Type B pancreatic cell (in vitro differentiated cells): ENCODE data around the gene GRIK1. TPM values are rescaled to one million over a fixed set of nuclear protein-coding genes. Genes with fewer than 3 reads are reported as not detected.

Experiments
- DNase-seq: peaks from one replicate; pipeline ENCODE4 v3.0.0; 2021; ENCODE audit warnings: mixed read lengths; ENCODE audit not compliant: unreplicated experiment; ENCODE audit errors: extremely low spot score
- H3K27ac Mint-ChIP-seq: 2 replicates; pipeline ENCODE4 v1.8.0; 2021; ENCODE audit warnings: mild to moderate bottlenecking, mixed read lengths
- H3K27me3 Mint-ChIP-seq: 2 replicates; pipeline ENCODE4 v1.8.0; 2021; ENCODE audit warnings: mixed read lengths
- H3K36me3 Mint-ChIP-seq: 2 replicates; pipeline ENCODE4 v1.8.0; 2021; ENCODE audit warnings: mixed read lengths
- H3K4me1 Mint-ChIP-seq: one replicate; pipeline ENCODE4 v1.8.0; 2021; ENCODE audit warnings: mixed read lengths; ENCODE audit not compliant: unreplicated experiment
- H3K4me3 Mint-ChIP-seq: 2 replicates; pipeline ENCODE4 v1.8.0; 2021; ENCODE audit warnings: mild to moderate bottlenecking, mixed read lengths
- H3K9me3 Mint-ChIP-seq: 2 replicates; pipeline ENCODE4 v1.8.0; 2021; ENCODE audit warnings: mixed read lengths
- total RNA-seq: library from RNA; stranded (reverse); gene quantifications from 2 replicates; pipeline ENCODE4 v1.2.1, GENCODE V29; 2021; ENCODE audit warnings: low replicate concordance
- TF ChIP-seq, protein P1 (sequence below): fragments of 200-600 bp; sonication (generic); conservative IDR thresholded peaks from 2 replicates; pipeline ENCODE4 v1.5.0; 2021; ENCODE audit warnings: antibody characterized with exemption, mild to moderate bottlenecking

The GRIK1 gene
- total RNA-seq, 1 donor from 2014 or later: 6.1 TPM

DNA sequence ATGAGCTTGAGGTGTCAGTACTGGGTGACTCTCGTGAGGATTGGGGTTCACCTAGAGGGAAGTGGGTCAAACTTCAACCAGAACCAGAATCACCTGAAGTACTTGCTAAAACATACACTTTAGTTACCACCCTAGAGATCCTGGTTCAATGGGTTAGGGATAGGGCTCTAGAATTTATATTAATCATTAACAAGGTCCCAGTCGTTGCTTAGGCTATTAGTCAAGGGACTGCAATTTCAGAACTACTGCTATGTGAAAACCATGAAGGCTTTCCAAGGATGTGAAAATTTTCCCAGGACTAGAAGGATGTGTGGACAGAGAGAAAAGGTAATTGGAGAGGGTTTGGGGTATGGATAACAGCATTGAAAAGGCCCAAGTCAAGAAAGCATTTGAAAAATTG is 162.6 kb downstream of the GRIK1 start:
- TF ChIP-seq, protein P1, sequence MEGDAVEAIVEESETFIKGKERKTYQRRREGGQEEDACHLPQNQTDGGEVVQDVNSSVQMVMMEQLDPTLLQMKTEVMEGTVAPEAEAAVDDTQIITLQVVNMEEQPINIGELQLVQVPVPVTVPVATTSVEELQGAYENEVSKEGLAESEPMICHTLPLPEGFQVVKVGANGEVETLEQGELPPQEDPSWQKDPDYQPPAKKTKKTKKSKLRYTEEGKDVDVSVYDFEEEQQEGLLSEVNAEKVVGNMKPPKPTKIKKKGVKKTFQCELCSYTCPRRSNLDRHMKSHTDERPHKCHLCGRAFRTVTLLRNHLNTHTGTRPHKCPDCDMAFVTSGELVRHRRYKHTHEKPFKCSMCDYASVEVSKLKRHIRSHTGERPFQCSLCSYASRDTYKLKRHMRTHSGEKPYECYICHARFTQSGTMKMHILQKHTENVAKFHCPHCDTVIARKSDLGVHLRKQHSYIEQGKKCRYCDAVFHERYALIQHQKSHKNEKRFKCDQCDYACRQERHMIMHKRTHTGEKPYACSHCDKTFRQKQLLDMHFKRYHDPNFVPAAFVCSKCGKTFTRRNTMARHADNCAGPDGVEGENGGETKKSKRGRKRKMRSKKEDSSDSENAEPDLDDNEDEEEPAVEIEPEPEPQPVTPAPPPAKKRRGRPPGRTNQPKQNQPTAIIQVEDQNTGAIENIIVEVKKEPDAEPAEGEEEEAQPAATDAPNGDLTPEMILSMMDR: no peak
- Mint-ChIP-seq H3K27ac (no peak overlapping the region), H3K4me1 (no peaks in the 10 kb centered on the region), H3K9me3 (no peaks in the 10 kb centered on the region), H3K27me3 (peaks cover 4% of the 10 kb centered on the region), H3K36me3 (no peaks in the 10 kb centered on the region), H3K4me3 (no peak overlapping the region)
- DNase-seq: no peak

DNA sequence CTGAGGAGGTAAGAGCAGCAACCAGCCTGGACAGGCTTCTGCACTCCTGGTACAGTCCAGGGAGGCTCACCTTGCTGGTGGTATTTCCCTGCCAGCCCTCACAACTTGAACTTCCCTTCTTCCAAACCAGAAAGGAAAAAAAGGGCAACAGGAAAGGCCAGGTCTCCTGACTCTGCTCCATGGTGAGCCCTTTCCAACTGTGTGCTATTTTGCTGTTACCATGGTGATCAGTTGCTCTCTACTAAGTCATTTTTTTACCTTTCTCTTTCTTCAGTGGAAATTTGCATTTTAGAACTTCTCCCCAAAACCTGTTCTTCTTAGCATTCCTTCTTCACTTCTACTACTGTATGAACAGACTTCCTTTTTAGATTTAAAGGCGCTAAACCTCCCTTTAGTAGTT is 164.3 kb downstream of the GRIK1 start:
- Mint-ChIP-seq H3K27ac (no peak overlapping the region), H3K4me1 (no peaks in the 10 kb centered on the region), H3K27me3 (no peaks in the 10 kb centered on the region), H3K4me3 (no peak overlapping the region), H3K36me3 (no peaks in the 10 kb centered on the region), H3K9me3 (no peaks in the 10 kb centered on the region)
- TF ChIP-seq, protein P1: no peak
- DNase-seq: no peak

DNA sequence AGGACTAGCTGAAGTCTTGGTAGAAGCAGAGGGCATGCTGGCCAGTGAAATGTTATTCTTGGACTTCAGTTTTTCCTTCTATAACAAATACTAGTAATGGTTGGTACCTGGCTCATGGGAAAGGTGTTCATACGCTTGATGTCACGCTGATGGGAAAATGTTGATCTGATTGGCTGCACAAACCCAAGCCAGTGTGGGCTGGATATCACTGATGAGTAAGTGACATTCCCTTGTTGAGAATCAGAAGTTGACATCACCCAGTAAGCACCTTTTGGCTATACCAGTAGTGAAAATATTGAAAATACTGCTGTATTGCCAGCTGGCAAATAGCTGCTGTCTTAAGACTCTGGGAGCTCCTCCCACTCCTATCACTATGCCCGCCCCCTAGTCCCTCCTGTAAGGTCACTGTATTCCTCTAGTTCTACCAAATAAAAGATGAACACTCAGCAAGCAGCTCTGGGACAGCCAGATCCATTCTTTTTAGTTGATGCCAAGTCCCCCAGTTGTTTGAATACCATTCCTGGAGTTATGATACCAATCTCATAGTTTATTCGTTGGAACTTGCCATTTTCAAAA is 168.2 kb downstream of the GRIK1 start:
- no peaks in the 10 kb centered on the region for H3K9me3 Mint-ChIP-seq

GRCh38 chr21:29763674-29764073 is 176.1 kb downstream of the GRIK1 start:
- no peak for DNase-seq
- Mint-ChIP-seq H3K4me3 (no peak overlapping the region), H3K4me1 (no peaks in the 10 kb centered on the region), H3K36me3 (no peaks in the 10 kb centered on the region), H3K27ac (no peak overlapping the region), H3K27me3 (peaks cover 10% of the 10 kb centered on the region), H3K9me3 (no peaks in the 10 kb centered on the region)
- TF ChIP-seq, protein P1: no peak

More for the DNA sequence above, 168.2 kb downstream of the GRIK1 start:
- TF ChIP-seq, protein P1: no peak
- no peak for DNase-seq
- no peak overlapping the region for H3K27ac Mint-ChIP-seq
- H3K27me3 Mint-ChIP-seq: no peaks in the 10 kb centered on the region
- no peaks in the 10 kb centered on the region for H3K4me1 Mint-ChIP-seq
- no peak overlapping the region for H3K4me3 Mint-ChIP-seq
- H3K36me3 Mint-ChIP-seq: no peaks in the 10 kb centered on the region

- Mint-ChIP-seq H3K4me1 (no peaks in the 10 kb centered on the region), H3K27ac (no peak overlapping the region), H3K4me3 (no peak overlapping the region), H3K9me3 (no peaks in the 10 kb centered on the region), H3K36me3 (no peaks in the 10 kb centered on the region), H3K27me3 (peaks cover 10% of the 10 kb centered on the region)
- TF ChIP-seq, protein P1: no peak
- DNase-seq: no peak
These were observed 177.2 kb downstream of the GRIK1 start for GRCh38 chr21:29762570-29763082.

DNA sequence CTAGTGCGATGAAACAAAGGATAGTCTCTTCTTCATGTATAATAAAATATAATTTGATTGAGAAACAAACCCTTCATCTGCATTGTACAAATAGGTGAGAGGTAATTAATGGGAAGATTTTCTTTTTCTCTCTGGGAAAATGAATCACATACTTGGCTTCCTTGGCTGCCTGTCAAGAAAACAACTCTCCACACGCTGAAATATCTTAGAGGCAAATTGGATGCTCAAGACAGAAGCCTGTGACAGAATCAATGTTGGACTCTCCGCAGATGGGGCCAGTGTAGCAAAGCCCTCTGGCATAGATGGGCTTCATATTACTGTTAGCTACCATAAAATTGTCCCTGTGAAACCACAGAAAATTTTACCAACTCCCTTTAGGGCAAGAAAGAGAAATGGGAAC is 186.6 kb downstream of the GRIK1 start:
- Mint-ChIP-seq H3K36me3 (no peaks in the 10 kb centered on the region), H3K4me3 (no peak overlapping the region), H3K4me1 (no peaks in the 10 kb centered on the region), H3K27ac (no peak overlapping the region), H3K9me3 (peaks cover 5% of the 10 kb centered on the region), H3K27me3 (no peaks in the 10 kb centered on the region)
- TF ChIP-seq, protein P1: no peak
- no peak for DNase-seq
